HL-60/S4 treated with retinoic acid at 250 ng/mL for 4 days and 3 days (cell line): ENCODE results near the gene CAST.

ENCODE experiments used
- in situ Hi-C: fragments of 300-500 bp; cut with MboI; formaldehyde crosslinking; loops from 2 replicates; pipeline ENCODE4 v1.7.0; 2022; ENCODE audit warnings: low sequenced_read_pairs

The CAST gene

DNA sequence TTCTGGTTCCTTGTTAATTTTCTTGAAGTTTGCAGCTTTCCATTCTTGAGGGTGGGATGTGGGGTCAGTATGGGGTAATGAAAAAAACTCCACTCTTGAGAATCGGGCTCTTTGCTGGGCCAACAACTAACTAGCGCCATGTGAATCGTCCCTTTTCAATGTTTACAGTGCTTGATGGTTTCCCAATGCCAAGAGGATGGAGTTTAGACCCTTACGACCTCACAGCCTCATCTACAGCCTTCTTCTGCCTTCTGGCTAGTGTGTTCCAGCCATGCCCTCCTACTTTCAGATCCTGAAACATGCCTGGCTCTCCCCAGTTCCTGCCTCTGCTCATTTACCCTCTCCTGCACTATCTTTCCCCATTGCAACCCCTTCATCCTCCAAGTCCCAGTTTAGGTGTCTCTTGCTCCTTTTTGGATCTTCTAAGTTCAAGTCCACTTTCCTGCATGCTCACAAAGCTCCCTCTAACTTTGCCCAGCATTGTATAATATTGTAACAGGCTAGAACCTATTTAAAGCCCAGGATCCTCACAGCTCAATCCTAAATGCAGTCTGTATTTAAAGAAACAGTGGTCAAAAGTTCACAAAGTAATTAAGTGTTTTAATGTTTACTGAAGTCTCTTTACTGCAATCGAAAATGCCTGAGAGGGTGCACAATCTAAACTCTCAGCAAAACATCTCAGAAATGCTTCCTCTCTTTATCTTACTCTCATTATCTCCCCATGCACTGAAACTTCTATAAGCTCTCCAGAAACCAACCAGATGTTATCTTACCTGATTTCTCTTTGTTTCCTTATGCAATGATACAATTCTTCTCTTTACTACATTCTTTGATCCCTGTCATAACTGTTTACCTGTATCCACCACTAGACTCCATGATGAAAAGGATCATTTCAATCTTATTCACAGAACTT is 20.6 kb upstream of the CAST start:
- in situ Hi-C loops, result no loop called here

DNA sequence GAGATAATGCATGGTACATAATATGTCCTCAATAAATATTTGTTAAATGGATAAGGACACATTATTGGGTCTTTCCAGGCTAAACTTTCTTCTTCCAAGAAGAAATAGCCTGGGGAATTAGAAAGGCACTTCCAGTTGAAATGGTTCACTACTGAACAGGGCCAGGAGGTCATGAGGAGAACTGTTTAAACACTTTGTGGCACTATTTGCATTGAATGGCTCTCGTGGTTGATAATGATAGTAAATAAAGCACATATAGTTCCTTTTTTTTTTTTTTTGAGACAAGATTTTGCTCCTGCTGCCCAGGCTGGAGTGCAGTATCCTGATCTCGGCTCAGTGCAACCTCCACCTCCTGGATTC is 19.9 kb upstream of the CAST start:
- in situ Hi-C loops, result no loop called here

DNA sequence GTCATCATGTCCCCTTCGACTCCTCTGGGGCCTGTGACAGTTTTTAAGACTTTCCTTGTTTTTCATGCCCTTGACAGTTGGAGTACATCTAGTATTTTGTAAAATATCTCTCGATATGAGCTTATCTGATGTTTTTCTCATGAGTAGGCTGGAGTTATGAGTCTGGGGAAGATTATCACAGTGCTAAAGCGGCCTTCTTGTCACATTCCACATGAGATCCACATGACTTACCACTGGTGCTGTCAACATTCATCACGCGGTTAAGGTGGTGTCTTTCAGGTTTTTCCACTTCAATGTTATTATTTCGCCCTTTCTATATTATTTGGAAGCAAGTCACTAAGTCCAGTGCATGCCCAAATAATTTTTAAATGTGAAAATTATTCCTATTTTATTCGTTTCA is 17.1 kb upstream of the CAST start:
- in situ Hi-C loops, result no loop called here

DNA sequence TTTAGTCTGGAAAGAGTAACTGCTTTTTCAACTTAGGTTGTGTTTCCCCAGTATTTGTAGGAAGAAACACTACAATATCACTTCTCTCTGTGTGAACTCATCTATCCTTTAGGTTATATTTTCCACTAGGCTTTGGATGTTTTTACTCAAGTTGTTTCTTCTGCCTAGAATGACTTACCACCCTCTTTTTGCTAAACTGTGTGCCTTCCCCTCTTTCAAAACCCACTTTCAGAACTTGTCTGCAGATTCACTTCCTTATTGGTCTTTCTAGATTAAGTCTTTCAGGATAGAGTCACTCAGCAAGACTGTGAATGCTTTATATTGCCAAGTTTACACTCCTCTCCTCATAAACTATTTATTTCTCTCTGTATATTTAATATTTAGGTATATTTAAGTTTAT is 14.2 kb upstream of the CAST start:
- in situ Hi-C loops, result no loop called here

DNA sequence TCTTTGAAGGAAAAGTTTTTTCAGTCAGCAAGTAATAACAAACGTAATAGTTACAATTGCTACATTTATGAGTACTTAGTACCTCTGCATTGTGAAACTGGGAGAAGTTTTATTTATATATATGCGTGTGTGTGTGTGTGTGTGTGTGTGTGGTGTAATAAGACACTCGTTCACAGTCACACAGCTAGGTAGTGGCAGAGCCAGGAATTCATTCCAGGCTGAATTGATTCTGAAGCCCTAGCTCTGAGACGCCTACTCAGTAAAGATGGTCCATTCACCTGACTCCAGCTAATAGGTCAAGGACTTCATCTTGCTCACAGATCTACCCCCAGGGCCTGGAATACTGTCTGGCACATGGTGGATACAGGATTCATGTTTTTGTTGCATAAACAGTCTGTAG is 13.6 kb upstream of the CAST start:
- in situ Hi-C loops, result no loop called here

DNA sequence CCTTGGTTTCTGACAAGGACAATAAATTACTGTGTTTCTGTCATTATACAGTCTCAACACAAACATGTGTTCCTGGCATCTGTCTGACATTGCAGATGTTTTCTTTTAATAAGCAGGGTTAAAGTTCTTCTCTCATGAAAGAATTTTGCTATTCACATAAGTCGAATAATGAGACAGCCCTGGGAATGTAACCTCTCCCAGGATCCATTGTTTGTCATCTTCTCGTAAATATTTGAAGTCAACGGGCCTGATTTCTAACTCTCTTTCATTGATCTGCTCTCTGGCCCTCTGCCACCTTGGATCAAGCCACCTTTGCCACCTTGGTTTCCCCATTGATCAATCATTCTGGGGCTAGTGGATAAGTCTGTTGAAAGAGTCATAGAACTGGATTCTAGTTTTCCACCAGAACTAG is 12.9 kb upstream of the CAST start:
- in situ Hi-C loops, result no loop called here

DNA sequence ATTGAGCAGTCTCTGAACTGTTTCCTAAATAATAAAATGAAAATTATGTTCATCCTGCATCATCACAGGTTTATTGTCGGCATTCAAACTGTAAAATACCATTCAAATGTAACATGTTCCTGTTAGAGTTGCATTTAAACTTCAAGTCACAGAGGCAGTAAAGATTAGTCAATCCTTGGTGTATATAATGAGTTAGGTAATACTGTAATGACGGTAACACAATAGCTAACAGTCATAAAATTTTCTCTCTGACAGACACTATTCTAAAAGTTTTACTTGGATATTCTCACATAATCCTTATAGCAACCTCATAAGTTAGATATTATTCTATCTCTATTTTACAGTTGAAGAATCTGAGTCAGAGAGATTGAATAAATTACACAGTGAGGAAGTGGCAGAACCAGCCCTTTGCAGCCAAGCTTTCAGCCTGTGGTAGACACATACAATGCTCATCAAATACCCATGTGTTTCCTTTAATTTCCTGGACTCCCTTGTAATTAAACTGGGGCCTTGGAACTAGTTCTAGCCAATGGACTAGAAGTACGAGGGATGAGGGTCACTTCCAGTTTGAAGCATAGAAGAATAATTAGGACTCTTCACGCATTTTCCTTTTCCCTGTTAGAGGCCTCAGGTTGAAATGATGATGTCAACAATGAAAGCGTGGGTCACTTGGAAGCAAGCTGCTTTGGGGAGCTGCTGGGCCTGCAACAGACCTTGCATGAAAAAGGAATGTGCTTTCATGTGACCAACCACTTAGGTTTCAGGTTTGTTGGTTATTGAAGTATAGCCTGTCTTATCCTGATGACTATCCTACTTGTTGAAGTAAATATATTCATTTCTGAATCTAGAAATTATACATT is 12.3 kb upstream of the CAST start:
- in situ Hi-C loops, result no loop called here

DNA sequence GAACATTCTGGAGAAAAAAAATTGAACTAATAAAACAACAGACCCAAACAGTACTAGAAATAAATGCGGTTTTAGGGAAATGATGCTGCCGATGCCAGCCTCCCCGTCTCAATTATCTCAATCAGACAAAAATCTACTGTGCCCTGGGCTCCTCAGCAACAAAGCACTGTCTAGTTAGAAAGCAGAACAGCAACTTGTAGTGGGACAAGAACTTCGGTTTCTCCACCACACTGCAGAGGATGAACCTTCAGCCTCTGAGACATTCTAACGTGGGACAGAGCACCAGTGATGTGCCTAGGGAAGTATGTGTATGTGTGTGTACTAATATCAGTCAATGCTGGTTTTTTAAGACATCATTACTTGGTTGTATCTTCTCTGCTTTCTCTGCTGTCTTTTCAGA is 11.1 kb upstream of the CAST start:
- in situ Hi-C loops, result no loop called here

DNA sequence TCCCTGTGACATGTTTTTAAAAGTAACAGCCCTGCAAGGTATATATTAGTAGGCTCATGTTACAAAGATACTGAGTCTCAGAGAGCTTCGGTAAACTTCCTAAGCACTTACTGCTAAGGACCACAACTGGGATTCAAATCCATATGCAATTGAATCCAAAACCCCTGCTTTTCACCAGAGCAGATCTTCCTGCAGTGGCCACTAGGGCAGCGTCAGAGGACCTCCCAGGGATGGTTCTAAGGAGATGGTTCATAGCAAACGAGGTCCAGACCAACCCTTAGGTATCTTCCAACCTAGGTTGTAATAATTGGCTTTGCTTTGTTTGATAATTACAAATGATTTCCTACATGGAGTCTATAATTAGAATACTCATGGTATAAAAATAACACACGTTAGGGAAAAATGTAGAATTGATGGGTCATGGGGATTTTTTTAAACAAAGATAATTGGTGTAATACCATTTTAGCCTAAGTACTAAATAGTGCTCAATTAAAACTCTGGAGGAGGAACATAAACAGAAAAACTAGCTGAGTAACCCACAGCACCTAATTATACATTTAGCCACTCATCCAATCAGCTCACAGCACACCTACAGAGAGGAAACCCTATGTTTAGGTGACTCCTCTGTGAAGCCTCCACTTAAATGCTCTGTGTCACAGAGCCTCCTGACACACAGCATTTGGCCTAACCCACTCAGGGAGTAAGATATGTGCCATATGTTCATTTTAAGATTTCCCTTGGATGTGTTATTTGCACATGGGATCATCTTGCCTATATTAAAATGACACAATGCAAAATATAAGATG is 10.0 kb upstream of the CAST start:
- in situ Hi-C loops, result no loop called here

DNA sequence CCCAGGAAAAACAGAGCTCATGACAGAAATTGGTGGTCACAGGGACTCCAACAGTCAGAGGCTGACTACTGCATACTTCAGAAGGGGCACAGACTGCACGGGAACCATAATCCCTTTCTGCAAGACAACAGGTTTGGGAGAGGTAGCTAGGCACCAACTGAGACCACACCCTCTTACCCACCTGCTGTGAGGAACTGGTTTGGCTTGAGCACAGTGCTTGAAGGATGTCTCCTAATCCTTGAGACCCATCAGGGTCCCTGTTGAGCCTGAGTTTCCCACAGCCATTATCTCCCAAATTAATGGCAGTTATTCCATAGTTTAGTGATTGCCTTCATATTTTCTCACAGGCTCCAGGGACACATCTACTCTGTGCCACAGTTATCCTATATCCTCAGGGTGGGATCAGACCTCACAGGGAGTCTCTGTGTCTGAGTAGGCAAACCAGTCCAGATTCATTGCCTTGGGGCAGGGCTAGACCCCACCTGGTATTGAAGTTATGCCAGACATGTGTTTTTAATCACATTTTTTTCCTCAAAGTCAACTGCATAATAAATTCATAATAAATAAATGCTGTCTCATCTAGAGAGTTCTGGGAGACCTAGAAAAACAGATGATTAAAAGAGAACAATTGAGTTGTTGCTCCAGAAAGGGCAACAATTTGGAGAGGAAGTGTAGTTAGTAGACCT is 9.3 kb upstream of the CAST start:
- in situ Hi-C loops, result no loop called here

DNA sequence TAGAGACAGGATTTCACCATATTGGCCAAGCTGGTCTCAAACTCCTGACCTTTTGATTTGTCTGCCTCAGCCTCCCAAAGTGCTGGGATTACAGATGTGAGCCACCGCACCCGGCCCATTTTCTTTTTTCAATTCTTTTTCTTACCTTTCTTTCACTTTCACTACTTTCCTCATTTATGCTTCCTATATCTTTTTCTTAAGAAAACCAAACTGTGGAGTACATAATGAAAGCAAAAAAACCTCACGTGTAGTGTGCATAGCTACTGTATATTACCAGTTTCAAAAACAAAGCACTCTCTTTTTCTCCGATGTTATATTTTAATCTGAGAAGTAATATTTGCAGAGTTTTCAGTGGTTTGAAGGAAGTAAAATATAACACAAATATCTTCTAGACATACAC is 8.0 kb upstream of the CAST start:
- in situ Hi-C loops, result no loop called here

DNA sequence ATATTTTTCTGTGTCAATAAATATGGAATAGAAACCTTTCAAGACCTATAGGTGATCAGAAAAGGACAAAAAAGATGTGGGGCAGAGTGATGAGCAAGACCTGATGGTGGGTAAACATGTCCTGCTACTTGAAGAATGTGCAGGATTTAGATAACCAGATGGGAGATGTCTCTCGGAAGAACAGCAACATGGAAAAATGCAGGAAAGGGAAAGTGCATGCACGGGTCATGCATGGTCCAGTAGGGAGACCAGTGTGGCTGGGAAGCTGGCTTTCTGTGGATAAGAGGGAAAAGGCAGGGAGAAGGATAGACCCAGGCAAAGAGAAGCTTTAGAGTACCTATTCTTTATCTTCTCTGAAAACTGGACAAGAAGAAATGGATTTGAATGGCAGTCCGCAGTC is 7.1 kb upstream of the CAST start:
- in situ Hi-C loops, result no loop called here

DNA sequence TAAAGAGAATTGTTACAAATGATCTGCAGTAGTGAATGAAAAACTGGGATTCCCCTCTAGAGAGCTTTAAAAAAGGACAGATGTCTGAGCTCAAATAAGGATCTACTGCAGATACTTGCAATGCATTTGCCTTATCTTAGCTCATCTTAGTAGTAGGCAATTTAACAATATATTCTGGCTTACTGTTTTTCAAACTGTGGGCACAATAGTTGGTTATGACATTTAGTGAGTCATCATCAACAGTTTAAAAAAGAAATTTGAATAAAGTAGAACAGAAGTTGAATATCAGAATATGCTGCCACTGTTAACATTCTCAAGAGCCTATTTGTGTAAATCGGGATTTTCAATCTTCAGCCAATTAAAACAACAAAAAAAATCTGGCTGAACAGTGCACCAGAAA is 6.7 kb upstream of the CAST start:
- in situ Hi-C loops, result no loop called here

DNA sequence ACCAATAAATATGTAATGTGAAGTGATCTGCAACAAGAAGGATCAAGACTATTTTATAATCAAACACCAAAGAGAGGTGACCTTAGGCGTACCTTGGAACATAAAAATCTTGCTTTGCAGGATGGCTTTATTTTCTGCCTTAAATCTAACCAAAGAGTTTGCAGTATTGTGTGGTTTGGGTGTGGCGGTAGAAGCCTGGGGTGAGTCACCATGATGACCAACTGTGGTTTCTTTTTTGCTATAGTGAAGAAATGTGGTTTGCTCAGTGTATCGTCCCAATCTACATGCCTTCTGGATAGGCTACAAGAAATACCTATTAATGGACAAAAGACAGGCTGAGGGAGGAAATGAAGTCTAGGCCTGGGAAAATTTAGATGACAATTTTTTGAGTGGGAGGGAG is 5.1 kb upstream of the CAST start:
- in situ Hi-C loops, result no loop called here

DNA sequence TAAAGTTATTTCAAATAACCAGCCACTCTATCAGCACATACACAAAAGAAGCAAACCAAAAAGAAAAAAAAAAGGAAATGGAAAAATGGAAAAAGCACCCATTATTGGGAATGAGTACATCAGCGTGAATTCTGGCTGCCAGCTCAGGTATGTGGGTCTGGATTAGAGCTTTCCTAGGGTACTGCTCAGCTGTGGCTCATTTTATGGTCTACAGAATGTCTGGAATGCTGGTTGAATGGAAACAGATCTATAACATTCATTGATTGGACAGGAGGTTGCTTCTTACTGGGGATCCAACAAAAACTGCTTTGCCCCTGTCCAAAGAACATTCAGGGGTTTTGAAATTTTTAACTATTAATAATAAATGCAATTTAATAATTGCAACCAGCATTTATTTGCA is 3.9 kb upstream of the CAST start:
- in situ Hi-C loops, result no loop called here

DNA sequence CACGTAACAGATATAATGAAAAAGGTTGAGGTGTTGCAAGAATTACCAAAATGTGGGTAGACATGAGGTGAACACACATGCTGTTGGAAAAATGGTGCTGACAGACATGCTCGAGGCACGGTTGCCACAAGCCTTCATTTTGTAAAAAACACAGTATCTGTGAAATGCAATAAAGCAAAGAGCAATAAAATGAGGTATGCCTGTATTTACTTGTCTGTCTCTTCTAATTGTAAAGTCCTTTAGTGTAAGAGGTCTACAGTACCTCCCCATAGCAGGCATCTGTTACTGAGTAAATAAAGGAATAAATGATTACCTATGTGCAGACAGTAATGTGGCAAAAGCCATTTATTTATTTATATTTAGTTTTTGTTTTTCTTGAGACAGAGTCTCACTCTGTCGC is 3.0 kb upstream of the CAST start:
- in situ Hi-C loops, result no loop called here

DNA sequence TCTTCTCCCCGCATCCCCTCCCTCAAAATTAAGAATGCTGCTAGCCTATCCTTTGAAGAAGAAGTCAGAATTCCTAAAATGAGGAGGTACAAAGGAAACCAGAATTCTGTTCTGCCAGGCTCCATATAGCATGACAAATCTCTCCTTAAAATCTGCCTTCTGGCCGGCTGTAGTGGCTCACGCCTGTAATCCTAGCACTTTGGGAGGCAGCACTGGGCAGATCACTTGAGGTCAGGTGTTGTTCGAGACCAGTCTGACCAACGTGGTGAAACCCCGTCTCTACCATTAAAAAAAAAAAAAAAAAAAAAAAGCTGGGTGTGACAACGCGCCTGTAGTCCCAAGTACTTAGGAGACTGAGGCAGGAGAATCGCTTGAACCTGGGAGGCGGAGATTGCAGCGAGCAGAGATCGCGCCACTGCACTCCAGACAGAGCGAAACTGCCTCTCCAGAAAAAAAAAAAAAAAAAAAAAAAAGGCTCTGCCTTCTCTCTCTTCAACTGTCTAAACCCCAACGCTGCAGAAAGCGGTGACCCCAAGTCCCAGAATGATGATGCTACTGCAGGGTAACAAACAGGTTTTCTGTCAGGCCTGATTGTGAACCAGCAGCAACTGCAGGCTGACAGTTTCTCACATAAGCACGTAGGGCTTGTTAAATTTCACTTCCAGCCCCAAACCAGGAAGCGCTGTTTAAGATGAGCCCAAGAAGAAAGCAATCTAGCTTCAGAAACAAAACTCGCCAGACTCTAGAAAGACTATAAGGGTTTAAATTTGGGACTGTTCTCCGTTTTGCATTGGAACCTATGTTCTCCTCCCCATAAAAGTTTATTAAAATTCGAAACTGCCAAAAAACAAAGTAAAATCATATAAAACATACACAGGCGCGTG is 963 bp upstream of the CAST start:
- in situ Hi-C loops, result no loop called here

DNA sequence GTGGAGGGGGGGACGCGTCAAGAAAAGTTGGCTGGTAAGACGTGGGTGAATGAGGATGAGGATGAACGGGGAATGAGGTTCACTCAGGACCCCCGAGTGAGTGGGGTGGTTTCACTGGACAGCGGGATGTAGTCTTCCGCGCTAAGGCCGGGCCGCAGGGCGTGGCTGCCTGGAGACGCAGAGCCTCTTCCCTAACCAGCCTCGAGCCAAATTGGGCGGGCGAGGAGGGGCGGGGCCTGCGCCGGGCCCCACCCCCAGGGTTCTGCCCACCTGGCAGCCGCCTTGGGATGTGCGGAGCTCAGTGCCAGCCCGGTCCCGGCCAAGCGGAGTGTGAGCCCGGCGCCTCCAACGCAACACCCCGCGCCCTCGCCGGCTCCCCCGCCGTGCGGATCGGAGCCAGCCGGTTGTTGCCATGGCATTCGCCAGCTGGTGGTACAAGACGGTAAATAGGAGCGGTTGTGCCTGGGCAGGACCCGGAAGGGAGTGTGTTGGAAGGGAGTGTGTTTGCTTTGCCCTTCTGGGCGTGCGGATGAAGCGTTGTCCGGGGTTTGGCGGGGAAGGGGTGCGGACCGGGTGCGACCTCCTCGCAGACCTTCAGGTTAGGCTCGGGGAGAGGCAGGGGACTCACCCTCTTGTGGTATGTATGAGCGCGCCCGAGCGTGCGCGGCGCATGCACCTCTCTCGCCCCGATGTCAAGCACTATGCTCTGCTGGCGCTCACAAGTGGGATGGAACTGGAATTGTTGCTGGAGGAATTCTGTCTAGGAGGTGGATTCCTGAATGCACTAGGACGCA is 746 bp downstream of the CAST start:
- in situ Hi-C loops, result no loop called here

DNA sequence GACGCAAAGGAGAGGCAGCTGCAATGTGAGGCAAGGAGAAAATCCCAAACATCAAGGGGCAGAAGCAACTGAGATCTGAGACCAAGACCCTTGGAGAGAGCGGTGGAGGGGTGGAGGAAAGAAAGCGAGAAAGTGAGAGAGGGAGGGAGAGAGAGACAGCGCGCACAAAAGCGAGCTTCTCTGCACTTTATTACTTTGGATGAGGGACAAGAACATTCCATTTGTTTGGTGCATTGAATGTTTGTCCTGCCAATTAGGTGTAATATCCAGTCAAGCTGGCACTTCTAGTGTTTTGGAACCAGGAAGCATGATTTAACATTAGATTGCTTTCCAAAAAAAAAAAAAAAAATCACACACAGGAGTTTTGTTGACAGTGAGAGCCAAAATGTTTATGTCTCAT is 1.4 kb downstream of the CAST start:
- in situ Hi-C loops, result no loop called here
